Left hindlimb (tissue), 1 donor: ENCODE measurements around the gene DMRTB1.

Source experiments
- DNase-seq: peaks from one replicate; pipeline ENCODE4 v3.0.0-alpha.2; 2018

DMRTB1 gene

GRCh38 chr1:53465023-53465957, 6.1 kb downstream of the DMRTB1 start:
- no peak for DNase-seq

- no peak for DNase-seq
Measured at GRCh38 chr1:53467391-53467790, 8.2 kb downstream of the DMRTB1 start.

- no peak for DNase-seq
Measured at GRCh38 chr1:53468374-53468773, 9.2 kb downstream of the DMRTB1 start.

- DNase-seq: no peak
Measured at GRCh38 chr1:53469373-53469772, 10.2 kb downstream of the DMRTB1 start.

- DNase-seq: peak; percentile 69
Measured at GRCh38 chr1:53470155-53470554, 11.0 kb downstream of the DMRTB1 start.

GRCh38 chr1:53470584-53470983, 11.4 kb downstream of the DMRTB1 start:
- DNase-seq: no peak

GRCh38 chr1:53471000-53471399, 11.8 kb downstream of the DMRTB1 start:
- DNase-seq: no peak

- DNase-seq: no peak
Measured at GRCh38 chr1:53473463-53473862, 14.3 kb downstream of the DMRTB1 start.

GRCh38 chr1:53475664-53476063, 16.5 kb downstream of the DMRTB1 start:
- no peak for DNase-seq

- DNase-seq: no peak
Measured at GRCh38 chr1:53476579-53476978, 17.4 kb downstream of the DMRTB1 start.

- no peak for DNase-seq
Measured at GRCh38 chr1:53477651-53478501, 18.7 kb downstream of the DMRTB1 start.

- no peak for DNase-seq
Measured at GRCh38 chr1:53478502-53478818, 19.3 kb downstream of the DMRTB1 start.

- no peak for DNase-seq
Measured at GRCh38 chr1:53480678-53481077, 21.5 kb downstream of the DMRTB1 start.

GRCh38 chr1:53481456-53481855, 22.3 kb downstream of the DMRTB1 start:
- no peak for DNase-seq

- DNase-seq: no peak
Measured at GRCh38 chr1:53482441-53483153, 23.4 kb downstream of the DMRTB1 start.

GRCh38 chr1:53483170-53483569, 24.0 kb downstream of the DMRTB1 start:
- DNase-seq: no peak

GRCh38 chr1:53483656-53484055, 24.5 kb downstream of the DMRTB1 start:
- no peak for DNase-seq

GRCh38 chr1:53484705-53485477, 25.7 kb downstream of the DMRTB1 start:
- DNase-seq: no peak

- peak; percentile 87 for DNase-seq
Measured at GRCh38 chr1:53485478-53486394, 26.5 kb downstream of the DMRTB1 start.

- no peak for DNase-seq
Measured at GRCh38 chr1:53486395-53487026, 27.3 kb downstream of the DMRTB1 start.

GRCh38 chr1:53490351-53490750, 31.2 kb downstream of the DMRTB1 start:
- no peak for DNase-seq
